Umbilical cord (tissue), 2 donors: ENCODE measurements around the gene FUT8. TPM values are rescaled to one million over a fixed set of nuclear protein-coding genes. Genes with fewer than 3 reads are reported as not detected.
"Not testable (repeated sequence)": the region's sequence is repeated elsewhere in the genome, so short reads cannot be mapped to it uniquely, and the experiment has no call there.

Source experiments
- DNase-seq: peaks from one replicate; pipeline ENCODE4 v3.0.0-alpha.2; 2015; ENCODE audit warnings: low spot score
- total RNA-seq: library from RNA; depleted of rRNA; stranded (reverse); fragments of >200 nt; gene quantifications from one replicate; pipeline ENCODE4 v1.2.3, GENCODE V29; 2014; ENCODE audit warnings: low replicate concordance; ENCODE audit not compliant: insufficient read depth

Gene FUT8
- total RNA-seq, 1 donor from 2014 or later = 28.6 TPM

DNA sequence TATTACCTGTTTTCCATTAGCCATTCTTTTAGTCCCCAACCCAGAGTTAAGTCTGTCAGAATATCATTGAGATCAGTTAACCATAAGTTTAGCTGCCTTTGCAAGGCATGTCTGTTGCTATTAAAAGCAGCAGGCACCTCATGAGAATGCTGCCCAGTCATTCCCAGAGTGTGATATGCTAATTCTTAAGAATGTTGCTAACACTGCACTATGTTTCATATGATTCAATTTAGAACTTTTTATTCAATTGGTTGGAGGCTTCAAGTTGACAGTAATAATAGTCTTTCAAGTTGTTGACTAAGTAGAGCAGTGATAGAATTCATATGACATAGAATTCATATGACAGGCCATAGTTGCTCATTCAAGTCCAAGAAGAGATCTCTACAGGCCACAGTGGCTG, 292.3 kb downstream of the FUT8 start:
- DNase-seq = no peak

DNA sequence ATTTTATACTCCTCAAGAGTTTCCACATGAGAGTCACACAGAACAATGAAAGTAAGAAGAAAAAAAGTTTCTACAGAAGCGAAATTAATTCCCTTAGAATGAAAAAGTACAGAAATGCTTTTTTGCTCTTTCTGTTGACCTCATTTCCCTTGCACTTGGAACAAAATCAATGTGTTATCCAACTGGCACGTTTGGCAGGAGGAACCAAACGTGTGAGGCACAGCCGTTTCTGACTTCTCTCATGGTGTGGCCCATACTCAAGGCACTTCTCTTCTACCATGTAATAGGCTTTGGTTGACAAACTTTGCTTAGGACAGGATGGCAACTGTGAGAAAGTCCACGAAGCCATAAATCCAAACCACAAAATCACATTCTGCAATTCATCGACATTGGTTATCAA, 297.0 kb downstream of the FUT8 start:
- DNase-seq = no peak

DNA sequence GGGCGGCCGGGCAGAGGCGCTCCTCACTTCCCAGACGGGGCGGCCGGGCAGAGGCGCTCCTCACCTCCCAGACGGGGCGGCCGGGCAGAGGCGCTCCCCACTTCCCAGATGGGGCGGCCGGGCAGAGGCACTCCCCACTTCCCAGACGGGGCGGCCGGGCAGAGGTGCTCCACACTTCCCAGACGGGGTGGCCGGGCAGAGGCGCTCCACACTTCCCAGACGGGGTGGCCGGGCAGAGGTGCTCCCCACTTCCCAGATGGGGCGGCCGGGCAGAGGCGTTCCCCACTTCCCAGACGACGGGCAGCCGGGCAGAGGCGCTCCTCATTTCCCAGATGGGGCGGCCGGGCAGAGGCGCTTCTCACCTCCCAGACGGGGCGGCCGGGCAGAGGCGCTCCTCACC, 304.3 kb downstream of the FUT8 start:
- not testable (repeated sequence) for DNase-seq

DNA sequence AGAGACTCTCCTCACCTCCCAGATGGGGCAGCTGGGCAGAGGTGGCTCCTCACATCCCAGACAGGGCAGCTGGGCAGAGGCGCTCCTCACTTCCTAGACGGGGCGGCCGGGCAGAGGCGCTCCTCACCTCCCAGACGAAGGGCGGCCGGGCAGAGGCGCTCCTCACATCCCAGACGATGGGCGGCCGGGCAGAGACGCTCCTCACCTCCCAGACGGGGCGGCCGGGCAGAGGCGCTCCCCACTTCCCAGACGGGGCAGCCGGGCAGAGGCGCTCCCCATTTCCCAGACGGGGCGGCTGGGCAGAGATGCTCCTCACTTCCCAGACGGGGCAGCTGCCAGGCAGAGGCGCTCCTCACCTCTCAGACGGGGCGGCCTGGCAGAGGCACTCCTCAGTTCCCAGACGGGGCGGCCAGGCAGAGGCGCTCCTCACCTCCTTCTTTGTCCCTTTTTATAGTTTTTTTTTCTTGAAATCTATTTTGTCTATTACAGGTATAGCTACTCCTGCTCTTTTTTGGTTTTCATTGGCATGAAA, 304.9 kb downstream of the FUT8 start:
- DNase-seq = not testable (repeated sequence)

GRCh38 chr14:65718629-65719028, 306.1 kb downstream of the FUT8 start:
- DNase-seq = no peak

DNA sequence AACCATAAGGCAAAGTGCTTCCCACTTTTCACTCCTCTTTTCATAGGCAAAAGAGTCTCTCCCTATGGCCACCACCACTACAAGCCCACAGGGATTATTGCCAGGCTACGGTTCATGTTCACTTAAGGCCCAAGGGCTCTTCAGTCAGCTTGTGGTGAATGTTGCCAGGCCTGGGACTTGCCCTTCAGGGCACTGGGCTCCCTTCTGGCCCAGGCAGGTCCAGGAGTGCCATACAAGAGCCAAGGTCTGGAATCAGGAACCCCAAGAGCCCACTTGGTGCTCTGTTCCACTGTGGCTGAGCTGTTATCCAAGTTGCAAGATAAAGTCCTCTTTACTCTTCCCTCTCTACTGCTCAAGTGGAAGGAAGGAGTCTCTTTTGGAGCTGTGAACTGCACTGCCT, 307.6 kb downstream of the FUT8 start:
- DNase-seq = no peak

DNA sequence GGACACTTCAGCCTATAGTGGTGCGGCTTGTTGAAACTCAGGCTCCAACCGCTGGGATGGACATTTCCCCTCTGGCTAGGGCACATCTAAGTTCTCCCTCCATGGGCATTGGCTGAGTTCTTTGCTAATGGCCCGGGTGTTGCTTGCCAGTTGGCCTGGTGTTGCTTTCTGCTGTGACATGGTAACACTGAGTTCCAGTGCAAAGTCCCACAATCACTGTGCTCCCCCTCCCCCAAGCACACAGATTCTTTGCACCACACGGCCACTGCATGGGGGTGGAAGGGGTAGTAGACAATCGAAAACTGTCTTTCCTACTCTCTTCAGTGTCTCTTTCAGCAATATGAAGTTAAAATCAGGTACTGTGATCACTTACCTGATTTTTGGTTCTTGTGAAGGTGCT, 308.2 kb downstream of the FUT8 start:
- no peak for DNase-seq

DNA sequence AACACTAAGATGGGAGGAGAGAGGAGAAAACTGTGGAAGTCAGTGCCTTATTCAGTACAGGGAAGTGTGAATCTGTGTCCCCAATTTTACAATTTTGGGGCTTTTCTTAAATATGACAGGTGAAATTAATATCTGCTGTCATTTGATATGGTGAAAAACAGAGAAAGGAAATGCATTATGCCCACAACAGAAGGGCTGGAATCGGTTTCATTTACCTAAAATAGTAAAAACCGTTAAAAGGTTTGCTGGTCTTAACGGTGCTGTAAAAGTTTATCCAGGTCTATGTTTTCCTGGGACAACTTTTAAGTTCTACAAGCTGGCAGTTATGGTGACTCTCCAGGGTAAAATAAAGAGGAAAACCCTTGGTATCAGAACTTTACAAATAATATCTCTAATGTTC, 310.8 kb downstream of the FUT8 start:
- DNase-seq = no peak

DNA sequence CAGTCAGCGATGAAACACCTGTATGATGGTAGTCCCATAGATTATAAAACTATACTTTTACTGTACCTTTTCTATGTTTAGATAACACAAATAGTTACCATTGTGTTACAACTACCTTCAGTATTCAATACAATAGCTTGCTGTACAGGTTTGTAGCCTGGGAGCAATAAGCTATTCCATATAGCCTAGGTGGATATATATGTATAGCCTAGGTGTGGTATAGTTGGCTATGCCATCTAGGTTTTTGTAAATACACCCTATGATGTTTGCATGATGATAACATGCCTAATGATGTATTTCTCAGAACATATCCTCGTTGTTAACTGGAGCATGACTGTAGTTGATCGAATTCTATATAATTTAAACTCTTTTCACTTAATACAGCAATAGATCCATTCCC, 316.1 kb downstream of the FUT8 start:
- DNase-seq = no peak

GRCh38 chr14:65729566-65729965, 317.0 kb downstream of the FUT8 start:
- DNase-seq = no peak

- DNase-seq = no peak
Observed at GRCh38 chr14:65731933-65732506, 319.5 kb downstream of the FUT8 start.

- DNase-seq = peak; percentile 26
Observed at GRCh38 chr14:65738339-65738738, 325.8 kb downstream of the FUT8 start.

- no peak for DNase-seq
Observed at GRCh38 chr14:65745396-65746190, 333.1 kb downstream of the FUT8 start.

- no peak for DNase-seq
Observed at GRCh38 chr14:65748796-65749195, 336.3 kb downstream of the FUT8 start.

DNA sequence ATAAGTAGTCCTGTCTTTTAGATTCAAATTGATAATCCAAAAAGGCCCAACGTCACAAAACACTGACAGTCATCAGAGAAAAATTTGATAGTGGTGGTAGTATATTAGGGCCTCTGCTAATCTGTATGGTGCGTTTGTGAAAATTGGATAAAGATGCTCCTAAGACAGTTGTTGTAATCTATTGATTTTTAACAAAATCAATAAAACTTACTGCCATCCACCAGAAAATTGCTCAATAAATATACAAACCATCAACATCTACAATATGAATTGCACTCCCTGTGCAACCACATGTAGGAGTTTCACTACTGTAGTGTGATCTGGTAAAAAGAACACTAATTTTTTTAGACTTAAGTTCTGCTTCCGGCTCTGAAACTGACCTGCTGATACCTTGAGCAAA, 336.8 kb downstream of the FUT8 start:
- no peak for DNase-seq

GRCh38 chr14:65750906-65751305, 338.4 kb downstream of the FUT8 start:
- no peak for DNase-seq

- no peak for DNase-seq
Observed at GRCh38 chr14:65751510-65751909, 339.0 kb downstream of the FUT8 start.

DNA sequence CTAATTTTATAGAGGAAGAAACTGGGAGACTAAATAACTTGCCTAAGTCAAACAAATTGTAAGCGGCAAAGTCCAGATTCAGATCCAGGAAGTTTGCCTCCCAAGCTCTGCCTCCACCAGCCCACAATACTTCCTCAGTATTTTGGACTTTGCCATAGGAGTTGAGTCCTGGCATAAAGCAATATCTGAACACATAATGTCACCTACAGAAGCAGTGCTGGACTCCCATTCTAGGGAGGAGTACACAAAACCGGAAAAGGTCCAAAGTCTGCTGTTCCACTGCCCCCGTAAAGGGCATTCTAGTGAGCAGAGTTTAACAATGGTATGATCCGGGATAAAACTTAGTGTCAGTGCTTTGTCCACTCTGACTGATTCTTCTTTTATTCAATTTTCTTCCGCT, 340.5 kb downstream of the FUT8 start:
- no peak for DNase-seq

DNA sequence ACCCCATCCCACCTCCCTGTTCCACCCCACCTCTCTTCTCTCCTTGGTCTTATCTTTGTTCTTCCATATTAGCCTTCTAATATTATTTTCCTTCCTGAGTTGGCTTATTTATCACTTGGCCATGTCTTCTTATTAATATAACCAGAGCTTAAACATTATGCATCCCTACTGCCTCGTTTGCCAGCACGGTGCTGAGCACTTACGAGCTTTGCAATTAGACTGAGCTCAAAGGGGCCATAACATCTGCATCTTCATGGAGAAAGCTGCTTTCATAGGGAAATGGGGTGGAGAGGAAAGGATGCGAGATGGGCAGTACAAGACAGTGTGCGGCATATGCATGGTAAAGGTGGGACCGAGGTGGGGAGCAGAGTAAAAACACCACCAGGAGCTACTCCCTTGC, 342.8 kb downstream of the FUT8 start:
- no peak for DNase-seq

GRCh38 chr14:65756880-65757279, 344.4 kb downstream of the FUT8 start:
- no peak for DNase-seq

GRCh38 chr14:65769151-65769550, 356.6 kb downstream of the FUT8 start:
- no peak for DNase-seq

- no peak for DNase-seq
Observed at GRCh38 chr14:65770681-65771080, 358.2 kb downstream of the FUT8 start.

DNA sequence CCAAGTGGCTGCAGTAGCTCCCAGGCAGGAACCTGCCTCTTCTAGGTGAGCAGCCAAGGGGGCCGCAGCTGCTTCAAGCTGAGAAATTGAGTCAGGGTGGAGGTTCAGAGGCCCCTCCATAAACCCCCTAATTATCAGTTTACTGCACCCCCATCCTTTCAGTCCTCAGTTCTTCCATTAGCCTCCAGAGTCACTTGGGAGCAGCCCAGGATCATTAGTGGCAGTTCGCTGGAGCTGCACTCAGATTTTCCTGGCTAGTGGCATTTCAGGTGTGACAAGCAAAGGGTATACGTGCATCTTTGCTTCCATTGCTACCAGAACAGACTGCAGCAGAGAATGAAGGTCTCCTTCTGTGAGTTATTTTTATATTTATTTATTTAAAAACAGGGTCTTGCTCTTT, 358.7 kb downstream of the FUT8 start:
- DNase-seq = no peak
